Breast epithelium (tissue), 3 donors: ENCODE measurements around the gene DSCAML1.

Source experiments
- CTCF ChIP-seq, 3 donors: fragments of 450-650 bp; IDR thresholded peaks; one replicate each; pipeline ENCODE4 v1.5.1; 2016 to 2017; ENCODE audit warnings: antibody characterized with exemption in 3 of 3, mild to moderate bottlenecking in 3 of 3, moderate library complexity in 3 of 3
- POLR2A ChIP-seq: fragments of 450-650 bp; IDR thresholded peaks from one replicate; pipeline ENCODE4 v1.6.1; 2016; ENCODE audit warnings: antibody characterized with exemption, mild to moderate bottlenecking, moderate library complexity

DNA sequence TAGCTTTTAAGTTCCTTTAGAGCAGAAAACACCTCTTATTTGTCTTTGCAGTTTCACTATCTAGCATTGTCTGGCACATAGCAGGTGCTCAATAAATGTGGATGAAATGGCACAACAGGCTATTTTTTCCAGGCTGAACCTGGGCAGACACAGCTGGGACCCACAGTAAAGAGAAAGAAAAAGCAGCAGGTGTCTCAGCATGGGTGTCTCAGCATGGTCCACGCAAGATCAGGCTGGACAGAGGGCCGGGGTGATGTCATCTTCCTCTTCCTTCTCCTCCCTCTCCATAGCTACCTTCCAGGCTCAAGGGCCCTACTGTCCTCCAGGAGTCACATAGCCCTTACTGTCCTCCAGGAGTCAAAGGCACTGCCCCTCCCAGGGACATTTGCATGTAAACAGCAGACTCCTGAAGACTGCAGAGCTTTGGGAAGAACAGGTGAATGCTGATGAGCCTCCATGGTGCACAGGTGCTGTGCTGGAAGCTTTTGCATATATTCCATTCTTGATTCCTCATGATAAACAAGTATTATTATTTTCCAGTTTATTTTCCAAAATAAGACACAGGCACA is 65.2 kb downstream of the DSCAML1 start:
- TF ChIP-seq POLR2A (no peak), CTCF (IDR thresholded peaks at IDR 0.05) (no peak)
